CD14-positive monocyte (primary cell): ENCODE measurements around the gene DHX32. TPM values are rescaled to one million over a fixed set of nuclear protein-coding genes. Genes with fewer than 3 reads are reported as not detected.

ENCODE experiments used
- DNase-seq, 3 donors: peaks; one replicate each; pipeline ENCODE4 v3.0.0-alpha.2; 2011 to 2022
- H2AFZ ChIP-seq: 2 replicates; pipeline ENCODE4 v1.6.0; 2012; ENCODE audit warnings: mild to moderate bottlenecking, low read depth, low read length, inconsistent platforms; ENCODE audit not compliant: insufficient read depth, poor library complexity, severe bottlenecking
- H3K27ac ChIP-seq, 2 donors: 1 replicate in 1 of 2; 2 replicates in 1 of 2; pipeline ENCODE4 v1.5.1; 2012 to 2013; ENCODE audit warnings: low read length in 2 of 2, control low read depth in 1 of 2, inconsistent platforms in 1 of 2, low read depth in 1 of 2, mild to moderate bottlenecking in 1 of 2
- H3K27me3 ChIP-seq, 2 donors: one replicate each; pipeline versions ENCODE4 v1.6.0 to v1.6.1; 2011 to 2013; ENCODE audit warnings: low read length in 2 of 2; ENCODE audit not compliant: control insufficient read depth in 2 of 2, insufficient read depth in 2 of 2
- H3K36me3 ChIP-seq, 2 donors: replicated peaks in 1 of 2; 1 replicate in 1 of 2; 2 replicates in 1 of 2; pipeline versions ENCODE4 v1.5.1 to v1.6.1; 2012 to 2013; ENCODE audit warnings: low read length in 2 of 2, control low read depth in 1 of 2, inconsistent platforms in 1 of 2, mild to moderate bottlenecking in 1 of 2; ENCODE audit not compliant: insufficient read depth in 2 of 2, control insufficient read depth in 1 of 2
- H3K4me1 ChIP-seq, 2 donors: 1 replicate in 1 of 2; 2 replicates in 1 of 2; pipeline versions ENCODE4 v1.5.1 to v1.6.1; 2012 to 2013; ENCODE audit warnings: low read length in 2 of 2, control low read depth in 1 of 2, inconsistent platforms in 1 of 2, mild to moderate bottlenecking in 1 of 2, moderate library complexity in 1 of 2; ENCODE audit not compliant: insufficient read depth in 2 of 2, control insufficient read depth in 1 of 2
- H3K4me2 ChIP-seq: replicated peaks from 2 replicates; pipeline ENCODE3; 2012; ENCODE audit warnings: low read length, moderate library complexity, mild to moderate bottlenecking; ENCODE audit not compliant: poor library complexity, severe bottlenecking; ENCODE audit errors: extremely low read depth
- H3K4me3 ChIP-seq, 3 experiments: fragments of 200-600 bp in 1 of 3; sonication (generic) in 1 of 3; replicated peaks in 1 of 3; 1 replicate in 2 of 3; 2 replicates in 1 of 3; pipeline ENCODE4 v1.5.1; 2011 to 2013; ENCODE audit warnings: low read length in 3 of 3, mild to moderate bottlenecking in 3 of 3, control low read depth in 2 of 3, low read depth in 2 of 3, inconsistent platforms in 1 of 3, moderate library complexity in 1 of 3
- H3K79me2 ChIP-seq: 2 replicates; pipeline ENCODE4 v1.6.0; 2012; ENCODE audit warnings: mild to moderate bottlenecking, control low read depth, inconsistent platforms, low read length, moderate library complexity; ENCODE audit not compliant: insufficient read depth
- H3K9ac ChIP-seq: 2 replicates; pipeline ENCODE4 v1.6.0; 2017; ENCODE audit warnings: low read length, mild to moderate bottlenecking; ENCODE audit not compliant: insufficient read depth, poor library complexity, severe bottlenecking
- H3K9me3 ChIP-seq, 2 donors: replicated peaks in 1 of 2; 1 replicate in 1 of 2; 2 replicates in 1 of 2; pipeline versions ENCODE4 v1.5.1 to v1.6.1; 2012 to 2013; ENCODE audit warnings: low read length in 2 of 2, control low read depth in 1 of 2; ENCODE audit not compliant: control insufficient read depth in 1 of 2, insufficient read depth in 1 of 2
- H4K20me1 ChIP-seq: 2 replicates; pipeline ENCODE4 v1.6.0; 2012; ENCODE audit warnings: mild to moderate bottlenecking, low read length, control low read depth, moderate library complexity; ENCODE audit not compliant: insufficient read depth
- H3K27ac Mint-ChIP-seq, 7 donors: one replicate each; pipeline ENCODE4 v1.8.0; 2020; ENCODE audit warnings: mild to moderate bottlenecking in 7 of 7, mixed read lengths in 7 of 7, moderate library complexity in 6 of 7, inconsistent platforms in 2 of 7
- H3K27me3 Mint-ChIP-seq, 3 donors: one replicate each; pipeline ENCODE4 v1.8.0; 2021 to 2022; ENCODE audit warnings: low read depth in 3 of 3, mild to moderate bottlenecking in 3 of 3, mixed read lengths in 3 of 3, moderate library complexity in 3 of 3, inconsistent platforms in 1 of 3
- H3K36me3 Mint-ChIP-seq, 2 donors: one replicate each; pipeline ENCODE4 v1.8.0; 2020; ENCODE audit warnings: mixed read lengths in 2 of 2, inconsistent platforms in 1 of 2, mild to moderate bottlenecking in 1 of 2
- H3K4me1 Mint-ChIP-seq: one replicate; pipeline ENCODE4 v1.8.0; 2020; ENCODE audit warnings: mild to moderate bottlenecking, mixed read lengths
- H3K4me3 Mint-ChIP-seq, 2 donors: one replicate each; pipeline ENCODE4 v1.8.0; 2020; ENCODE audit warnings: mild to moderate bottlenecking in 2 of 2, mixed read lengths in 2 of 2, moderate library complexity in 1 of 2
- H3K9me3 Mint-ChIP-seq, 7 donors: one replicate each; pipeline ENCODE4 v1.8.0; 2020 to 2022; ENCODE audit warnings: mixed read lengths in 7 of 7, mild to moderate bottlenecking in 6 of 7, moderate library complexity in 6 of 7, inconsistent platforms in 2 of 7
- CTCF ChIP-seq: fragments of 200-600 bp; IDR thresholded peaks from one replicate; pipeline ENCODE4 v1.8.0; 2022; ENCODE audit warnings: antibody characterized with exemption, mild to moderate bottlenecking
- WGBS: methylation state at CpG from one replicate; pipeline ENCODE4 v1.1.5; 2013; ENCODE audit warnings: missing lambda C conversion rate; ENCODE audit not compliant: insufficient coverage; 5-methylcytosine and 5-hydroxymethylcytosine counted together
- intact Hi-C, 2 donors: fragments of 100-400 bp; cut with micrococcal nuclease; formaldehyde crosslinking; loops; one replicate each; pipeline versions ENCODE4 v1.15.0 to v1.15.1; 2023
- polyA plus RNA-seq, 3 donors: library from polyadenylated mRNA; depleted of rRNA in 1 of 3; unstranded in 2 of 3; stranded (reverse) in 1 of 3; fragments of 300-500 nt in 2 of 3; fragments of >200 nt in 1 of 3; fragmentation: Illumina TruSeq in 2 of 3; gene quantifications; 1 replicate in 2 of 3; 2 replicates in 1 of 3; pipeline ENCODE4 v1.2.3, GENCODE V29; 2012 to 2021

Gene DHX32
- polyA plus RNA-seq, 3 donors = 6.0 to 20.5 (median 16.4) TPM

GRCh38 chr10:125846894-125847293 is 34.2 kb downstream of the DHX32 start:
- Mint-ChIP-seq H3K36me3 (peaks cover 55 to 61% of the 10 kb centered on the region in 2 donors), H3K4me3 (no peak overlapping the region), H3K9me3 (no peaks in the 10 kb centered on the region), H3K27me3 (peaks cover 0 to 2% (median 1%) of the 10 kb centered on the region in 3 donors), H3K27ac (peak overlapping the region in 1 of 7 donors; percentile 30), H3K4me1 (no peaks in the 10 kb centered on the region)
- TF ChIP-seq CTCF = no peak
- Histone ChIP-seq H3K9ac (no peak overlapping the region), H3K4me1 (no peaks in the 10 kb centered on the region), H3K9me3 (no peaks in the 10 kb centered on the region), H3K27ac (no peak overlapping the region), H3K4me3 (no peak overlapping the region), H3K79me2 (no peaks in the 10 kb centered on the region), H3K4me2 (no peak overlapping the region), H2AFZ (no peak overlapping the region), H3K27me3 (no peaks in the 10 kb centered on the region), H4K20me1 (no peaks in the 10 kb centered on the region), H3K36me3 (peaks cover 28 to 94% of the 10 kb centered on the region in 2 donors)
- WGBS = no CpG with 5 or more reads among the region's 3 CpGs
- no peak for DNase-seq
- intact Hi-C loops = no loop called here

GRCh38 chr10:125845617-125846016 is 35.5 kb downstream of the DHX32 start:
- H3K4me2 ChIP-seq = no peak overlapping the region
- H3K9ac ChIP-seq = no peak overlapping the region
- H3K27ac Mint-ChIP-seq = no peak overlapping the region
- DNase-seq = no peak
- no peaks in the 10 kb centered on the region for H3K9me3 Mint-ChIP-seq
- H3K36me3 Mint-ChIP-seq = peaks cover 56 to 61% of the 10 kb centered on the region in 2 donors
- no peaks in the 10 kb centered on the region for H3K9me3 ChIP-seq
- no peaks in the 10 kb centered on the region for H3K79me2 ChIP-seq
- H3K4me3 ChIP-seq = no peak overlapping the region
- intact Hi-C loops = no loop called here
- no peak overlapping the region for H3K27ac ChIP-seq
- no peaks in the 10 kb centered on the region for H4K20me1 ChIP-seq
- H3K27me3 ChIP-seq = no peaks in the 10 kb centered on the region
- peaks cover 0 to 2% (median 1%) of the 10 kb centered on the region in 3 donors for H3K27me3 Mint-ChIP-seq
- H3K4me1 Mint-ChIP-seq = no peaks in the 10 kb centered on the region
- H3K4me1 ChIP-seq = no peaks in the 10 kb centered on the region
- peaks cover 30 to 94% of the 10 kb centered on the region in 2 donors for H3K36me3 ChIP-seq
- H2AFZ ChIP-seq = no peak overlapping the region
- 94% methylated on average over 5 of the region's 11 CpGs for WGBS
- no peak overlapping the region for H3K4me3 Mint-ChIP-seq
- TF ChIP-seq CTCF = no peak
